Measurements from ENCODE around the gene NME1. TPM values are rescaled to one million over a fixed set of nuclear protein-coding genes. Genes with fewer than 3 reads are reported as not detected.

NME1 gene
- total and polyA plus RNA-seq, 10 of the 15 experiments (the other 5 are each of a cell fraction or from before 2014, with no cell fraction given) = 273 to 1,362 (median 455) TPM

DNA sequence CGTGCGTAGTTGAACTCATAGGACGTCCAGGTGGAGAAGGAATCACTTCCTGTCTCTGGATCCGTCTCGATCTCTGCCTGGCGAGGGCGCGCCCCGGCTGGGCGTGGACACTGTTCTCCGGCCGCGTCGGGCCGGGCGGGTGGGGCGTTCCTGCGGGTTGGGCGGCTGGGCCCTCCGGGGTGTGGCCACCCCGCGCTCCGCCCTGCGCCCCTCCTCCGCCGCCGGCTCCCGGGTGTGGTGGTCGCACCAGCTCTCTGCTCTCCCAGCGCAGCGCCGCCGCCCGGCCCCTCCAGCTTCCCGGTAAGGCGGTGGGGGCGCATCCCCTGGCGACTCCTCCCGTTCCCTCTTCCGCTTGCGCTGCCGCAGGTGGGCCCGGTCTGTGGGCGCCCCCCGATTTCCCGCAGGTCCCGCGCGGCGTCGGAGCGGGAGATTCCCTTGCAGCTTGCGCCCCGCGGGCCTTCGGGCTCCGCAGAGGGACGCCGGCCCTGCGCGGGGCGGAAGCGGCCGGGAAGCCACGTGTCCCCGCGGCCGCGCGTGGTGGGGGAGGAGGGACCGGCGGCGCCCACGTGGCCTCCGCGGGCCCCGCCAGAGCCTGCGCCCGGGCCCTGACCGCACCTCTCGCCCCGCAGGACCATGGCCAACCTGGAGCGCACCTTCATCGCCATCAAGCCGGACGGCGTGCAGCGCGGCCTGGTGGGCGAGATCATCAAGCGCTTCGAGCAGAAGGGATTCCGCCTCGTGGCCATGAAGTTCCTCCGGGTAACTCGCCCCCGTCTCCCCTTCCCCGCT is 13.0 kb downstream of the NME1 start, which contains the start of gene NME2 (continued):
- TF ChIP-seq, protein P1, sequence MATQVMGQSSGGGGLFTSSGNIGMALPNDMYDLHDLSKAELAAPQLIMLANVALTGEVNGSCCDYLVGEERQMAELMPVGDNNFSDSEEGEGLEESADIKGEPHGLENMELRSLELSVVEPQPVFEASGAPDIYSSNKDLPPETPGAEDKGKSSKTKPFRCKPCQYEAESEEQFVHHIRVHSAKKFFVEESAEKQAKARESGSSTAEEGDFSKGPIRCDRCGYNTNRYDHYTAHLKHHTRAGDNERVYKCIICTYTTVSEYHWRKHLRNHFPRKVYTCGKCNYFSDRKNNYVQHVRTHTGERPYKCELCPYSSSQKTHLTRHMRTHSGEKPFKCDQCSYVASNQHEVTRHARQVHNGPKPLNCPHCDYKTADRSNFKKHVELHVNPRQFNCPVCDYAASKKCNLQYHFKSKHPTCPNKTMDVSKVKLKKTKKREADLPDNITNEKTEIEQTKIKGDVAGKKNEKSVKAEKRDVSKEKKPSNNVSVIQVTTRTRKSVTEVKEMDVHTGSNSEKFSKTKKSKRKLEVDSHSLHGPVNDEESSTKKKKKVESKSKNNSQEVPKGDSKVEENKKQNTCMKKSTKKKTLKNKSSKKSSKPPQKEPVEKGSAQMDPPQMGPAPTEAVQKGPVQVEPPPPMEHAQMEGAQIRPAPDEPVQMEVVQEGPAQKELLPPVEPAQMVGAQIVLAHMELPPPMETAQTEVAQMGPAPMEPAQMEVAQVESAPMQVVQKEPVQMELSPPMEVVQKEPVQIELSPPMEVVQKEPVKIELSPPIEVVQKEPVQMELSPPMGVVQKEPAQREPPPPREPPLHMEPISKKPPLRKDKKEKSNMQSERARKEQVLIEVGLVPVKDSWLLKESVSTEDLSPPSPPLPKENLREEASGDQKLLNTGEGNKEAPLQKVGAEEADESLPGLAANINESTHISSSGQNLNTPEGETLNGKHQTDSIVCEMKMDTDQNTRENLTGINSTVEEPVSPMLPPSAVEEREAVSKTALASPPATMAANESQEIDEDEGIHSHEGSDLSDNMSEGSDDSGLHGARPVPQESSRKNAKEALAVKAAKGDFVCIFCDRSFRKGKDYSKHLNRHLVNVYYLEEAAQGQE (IDR thresholded peaks at IDR 0.05; ENCODE audit: low read depth, low read length) = no peak
- TF ChIP-seq SMAD1 (IDR thresholded peaks at IDR 0.05; ENCODE audit: low read depth, partially characterized antibody) (no peak), TCF7 (IDR thresholded peaks at IDR 0.05; ENCODE audit: borderline replicate concordance) (no peak), MYC (IDR thresholded peaks at IDR 0.05; ENCODE audit: insufficient read depth, insufficient read length, insufficient replicate concordance, low read length, severe bottlenecking) (peak; percentile 100), NFXL1 (IDR thresholded peaks at IDR 0.05; ENCODE audit: borderline replicate concordance) (no peak), RB1 (IDR thresholded peaks at IDR 0.05; ENCODE audit: borderline replicate concordance) (peak; percentile 81; the same call in 1 of the 2 replicates), ZBED1 (IDR thresholded peaks at IDR 0.05; ENCODE audit: borderline replicate concordance) (no peak), ZNF274 (IDR thresholded peaks at IDR 0.05; ENCODE audit: insufficient read depth, insufficient read length) (no peak), PAX8 (IDR thresholded peaks at IDR 0.05) (no peak), HDAC6 (IDR thresholded peaks at IDR 0.05; ENCODE audit: unreplicated experiment) (no peak), STAT3 (IDR thresholded peaks at IDR 0.05; ENCODE audit: low read depth, low read length) (no peak), RBBP5 (conservative IDR thresholded peaks at IDR 0.05) (no peak), ESRRA (IDR thresholded peaks at IDR 0.05; ENCODE audit: low read length) (no peak), POU2F2 (IDR thresholded peaks at IDR 0.05; ENCODE audit: borderline replicate concordance, low read depth, low read length) (0 out of 3 replicates have a peak, but pooled peaks have one; percentile 27), MXI1 (IDR thresholded peaks at IDR 0.05; ENCODE audit: low read depth, low read length) (peak; percentile 96), ZZZ3 (IDR thresholded peaks at IDR 0.05; ENCODE audit: control insufficient read depth, insufficient read length, low read depth) (no peak)
- TF ChIP-seq, protein P2, sequence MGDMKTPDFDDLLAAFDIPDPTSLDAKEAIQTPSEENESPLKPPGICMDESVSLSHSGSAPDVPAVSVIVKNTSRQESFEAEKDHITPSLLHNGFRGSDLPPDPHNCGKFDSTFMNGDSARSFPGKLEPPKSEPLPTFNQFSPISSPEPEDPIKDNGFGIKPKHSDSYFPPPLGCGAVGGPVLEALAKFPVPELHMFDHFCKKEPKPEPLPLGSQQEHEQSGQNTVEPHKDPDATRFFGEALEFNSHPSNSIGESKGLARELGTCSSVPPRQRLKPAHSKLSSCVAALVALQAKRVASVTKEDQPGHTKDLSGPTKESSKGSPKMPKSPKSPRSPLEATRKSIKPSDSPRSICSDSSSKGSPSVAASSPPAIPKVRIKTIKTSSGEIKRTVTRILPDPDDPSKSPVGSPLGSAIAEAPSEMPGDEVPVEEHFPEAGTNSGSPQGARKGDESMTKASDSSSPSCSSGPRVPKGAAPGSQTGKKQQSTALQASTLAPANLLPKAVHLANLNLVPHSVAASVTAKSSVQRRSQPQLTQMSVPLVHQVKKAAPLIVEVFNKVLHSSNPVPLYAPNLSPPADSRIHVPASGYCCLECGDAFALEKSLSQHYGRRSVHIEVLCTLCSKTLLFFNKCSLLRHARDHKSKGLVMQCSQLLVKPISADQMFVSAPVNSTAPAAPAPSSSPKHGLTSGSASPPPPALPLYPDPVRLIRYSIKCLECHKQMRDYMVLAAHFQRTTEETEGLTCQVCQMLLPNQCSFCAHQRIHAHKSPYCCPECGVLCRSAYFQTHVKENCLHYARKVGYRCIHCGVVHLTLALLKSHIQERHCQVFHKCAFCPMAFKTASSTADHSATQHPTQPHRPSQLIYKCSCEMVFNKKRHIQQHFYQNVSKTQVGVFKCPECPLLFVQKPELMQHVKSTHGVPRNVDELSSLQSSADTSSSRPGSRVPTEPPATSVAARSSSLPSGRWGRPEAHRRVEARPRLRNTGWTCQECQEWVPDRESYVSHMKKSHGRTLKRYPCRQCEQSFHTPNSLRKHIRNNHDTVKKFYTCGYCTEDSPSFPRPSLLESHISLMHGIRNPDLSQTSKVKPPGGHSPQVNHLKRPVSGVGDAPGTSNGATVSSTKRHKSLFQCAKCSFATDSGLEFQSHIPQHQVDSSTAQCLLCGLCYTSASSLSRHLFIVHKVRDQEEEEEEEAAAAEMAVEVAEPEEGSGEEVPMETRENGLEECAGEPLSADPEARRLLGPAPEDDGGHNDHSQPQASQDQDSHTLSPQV (IDR thresholded peaks at IDR 0.05) = peak; percentile 48; the same call in 1 of the 2 replicates
- TF ChIP-seq, protein P3, sequence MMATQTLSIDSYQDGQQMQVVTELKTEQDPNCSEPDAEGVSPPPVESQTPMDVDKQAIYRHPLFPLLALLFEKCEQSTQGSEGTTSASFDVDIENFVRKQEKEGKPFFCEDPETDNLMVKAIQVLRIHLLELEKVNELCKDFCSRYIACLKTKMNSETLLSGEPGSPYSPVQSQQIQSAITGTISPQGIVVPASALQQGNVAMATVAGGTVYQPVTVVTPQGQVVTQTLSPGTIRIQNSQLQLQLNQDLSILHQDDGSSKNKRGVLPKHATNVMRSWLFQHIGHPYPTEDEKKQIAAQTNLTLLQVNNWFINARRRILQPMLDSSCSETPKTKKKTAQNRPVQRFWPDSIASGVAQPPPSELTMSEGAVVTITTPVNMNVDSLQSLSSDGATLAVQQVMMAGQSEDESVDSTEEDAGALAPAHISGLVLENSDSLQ (IDR thresholded peaks at IDR 0.05) = no peak
- TF ChIP-seq, protein P4, sequence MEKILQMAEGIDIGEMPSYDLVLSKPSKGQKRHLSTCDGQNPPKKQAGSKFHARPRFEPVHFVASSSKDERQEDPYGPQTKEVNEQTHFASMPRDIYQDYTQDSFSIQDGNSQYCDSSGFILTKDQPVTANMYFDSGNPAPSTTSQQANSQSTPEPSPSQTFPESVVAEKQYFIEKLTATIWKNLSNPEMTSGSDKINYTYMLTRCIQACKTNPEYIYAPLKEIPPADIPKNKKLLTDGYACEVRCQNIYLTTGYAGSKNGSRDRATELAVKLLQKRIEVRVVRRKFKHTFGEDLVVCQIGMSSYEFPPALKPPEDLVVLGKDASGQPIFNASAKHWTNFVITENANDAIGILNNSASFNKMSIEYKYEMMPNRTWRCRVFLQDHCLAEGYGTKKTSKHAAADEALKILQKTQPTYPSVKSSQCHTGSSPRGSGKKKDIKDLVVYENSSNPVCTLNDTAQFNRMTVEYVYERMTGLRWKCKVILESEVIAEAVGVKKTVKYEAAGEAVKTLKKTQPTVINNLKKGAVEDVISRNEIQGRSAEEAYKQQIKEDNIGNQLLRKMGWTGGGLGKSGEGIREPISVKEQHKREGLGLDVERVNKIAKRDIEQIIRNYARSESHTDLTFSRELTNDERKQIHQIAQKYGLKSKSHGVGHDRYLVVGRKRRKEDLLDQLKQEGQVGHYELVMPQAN (conservative IDR thresholded peaks at IDR 0.05) = peak; percentile 94

Data from GM12878 (cell line).